Liver (tissue), 9 donors: ENCODE measurements around the gene ACOT12. TPM values are rescaled to one million over a fixed set of nuclear protein-coding genes. Genes with fewer than 3 reads are reported as not detected.

Source experiments
- DNase-seq: peaks from one replicate; pipeline ENCODE4 v3.0.0-alpha.2; 2017; ENCODE audit warnings: low spot score
- H3K27ac ChIP-seq, 2 donors: one replicate each; pipeline ENCODE4 v1.7.0; 2013; ENCODE audit warnings: inconsistent platforms in 2 of 2, low read length in 2 of 2, control low read depth in 1 of 2, low read depth in 1 of 2, mild to moderate bottlenecking in 1 of 2
- H3K27me3 ChIP-seq, 4 donors: one replicate each; pipeline versions ENCODE4 v1.6.1 to v1.7.0; 2013; ENCODE audit warnings: low read length in 3 of 4, inconsistent platforms in 1 of 4, mild to moderate bottlenecking in 1 of 4, moderate library complexity in 1 of 4; ENCODE audit not compliant: control insufficient read depth in 4 of 4, insufficient read depth in 4 of 4
- H3K36me3 ChIP-seq, 4 donors: one replicate each; pipeline versions ENCODE4 v1.6.1 to v1.7.0; 2013; ENCODE audit warnings: low read length in 3 of 4, mild to moderate bottlenecking in 3 of 4, low read depth in 1 of 4, moderate library complexity in 1 of 4; ENCODE audit not compliant: control insufficient read depth in 4 of 4, insufficient read depth in 3 of 4
- H3K4me1 ChIP-seq, 4 donors: one replicate each; pipeline versions ENCODE4 v1.6.1 to v1.7.0; 2013; ENCODE audit warnings: low read length in 3 of 4, mild to moderate bottlenecking in 3 of 4, moderate library complexity in 1 of 4; ENCODE audit not compliant: control insufficient read depth in 4 of 4, insufficient read depth in 4 of 4
- H3K4me3 ChIP-seq, 3 donors: one replicate each; pipeline versions ENCODE4 v1.6.1 to v1.7.0; 2013; ENCODE audit warnings: low read length in 3 of 3, control low read depth in 1 of 3, low read depth in 1 of 3, mild to moderate bottlenecking in 1 of 3
- H3K9ac ChIP-seq, 2 donors: one replicate each; pipeline ENCODE4 v1.7.0; 2013; ENCODE audit warnings: low read length in 2 of 2, mild to moderate bottlenecking in 2 of 2, moderate library complexity in 2 of 2, control low read depth in 1 of 2, low read depth in 1 of 2
- H3K9me3 ChIP-seq, 4 donors: one replicate each; pipeline versions ENCODE4 v1.6.1 to v1.7.0; 2013; ENCODE audit warnings: low read length in 3 of 4; ENCODE audit not compliant: control insufficient read depth in 4 of 4
- FOXA1 ChIP-seq: IDR thresholded peaks from 2 replicates; pipeline ENCODE4 v1.6.1; 2016; ENCODE audit warnings: antibody characterized with exemption
- FOXA2 ChIP-seq: IDR thresholded peaks from 2 replicates; pipeline ENCODE4 v1.6.1; 2016; ENCODE audit warnings: antibody characterized with exemption
- HNF4A ChIP-seq, 2 donors: conservative IDR thresholded peaks; 2 replicates each; pipeline ENCODE4 v1.6.1; 2016; ENCODE audit warnings: antibody characterized with exemption in 2 of 2, mild to moderate bottlenecking in 2 of 2
- JUND ChIP-seq, 2 donors: IDR thresholded peaks; 2 replicates each; pipeline ENCODE4 v1.6.1; 2016; ENCODE audit warnings: antibody characterized with exemption in 2 of 2
- NR2F2 ChIP-seq: IDR thresholded peaks from 2 replicates; pipeline ENCODE4 v1.6.1; 2016; ENCODE audit warnings: antibody characterized with exemption
- RXRA ChIP-seq, 2 donors: IDR thresholded peaks; 2 replicates each; pipeline ENCODE4 v1.6.1; 2017 to 2018; ENCODE audit warnings: antibody characterized with exemption in 2 of 2, mild to moderate bottlenecking in 1 of 2
- YY1 ChIP-seq: IDR thresholded peaks from 2 replicates; pipeline ENCODE4 v1.6.1; 2016; ENCODE audit warnings: antibody characterized with exemption, mild to moderate bottlenecking
- WGBS: extraction: QIAGEN DNeasy Blood & Tissue Kit; methylation state at CpG from one replicate; pipeline ENCODE4 v1.1.7; 2013; 5-methylcytosine and 5-hydroxymethylcytosine counted together
- polyA plus RNA-seq, 2 donors: library from polyadenylated mRNA; stranded (reverse) in 1 of 2; unstranded in 1 of 2; fragments of 200-250 nt in 1 of 2; fragments of >200 nt in 1 of 2; fragmentation: Nextera tagmentation in 1 of 2; extraction: Ambion mirVana in 1 of 2; gene quantifications; one replicate each; pipeline versions ENCODE4 v1.2.1 to v1.2.3, GENCODE V29; 2013 to 2015
- total RNA-seq, 2 donors: library from RNA; depleted of rRNA; stranded (reverse); fragments of >200 nt; gene quantifications; one replicate each; pipeline ENCODE4 v1.2.3, GENCODE V29; 2014
- TF ChIP-seq, protein P1 (sequence below): IDR thresholded peaks from 2 replicates; pipeline ENCODE4 v1.6.1; 2016; ENCODE audit warnings: antibody characterized with exemption, mild to moderate bottlenecking
- TF ChIP-seq, protein P2 (sequence below): IDR thresholded peaks from 2 replicates; pipeline ENCODE4 v1.6.1; 2016; ENCODE audit warnings: antibody characterized with exemption
- TF ChIP-seq, protein P3 (sequence below): IDR thresholded peaks from 2 replicates; pipeline ENCODE4 v1.6.1; 2016; ENCODE audit warnings: antibody characterized with exemption
- donor health status: healthy.
- donor health status: healthy.
- donor health status: healthy.
- donor health status: healthy.
- donor health status: healthy.

Gene ACOT12
- total and polyA plus RNA-seq, 4 donors = 16.9 to 76.4 (median 38.8) TPM

DNA sequence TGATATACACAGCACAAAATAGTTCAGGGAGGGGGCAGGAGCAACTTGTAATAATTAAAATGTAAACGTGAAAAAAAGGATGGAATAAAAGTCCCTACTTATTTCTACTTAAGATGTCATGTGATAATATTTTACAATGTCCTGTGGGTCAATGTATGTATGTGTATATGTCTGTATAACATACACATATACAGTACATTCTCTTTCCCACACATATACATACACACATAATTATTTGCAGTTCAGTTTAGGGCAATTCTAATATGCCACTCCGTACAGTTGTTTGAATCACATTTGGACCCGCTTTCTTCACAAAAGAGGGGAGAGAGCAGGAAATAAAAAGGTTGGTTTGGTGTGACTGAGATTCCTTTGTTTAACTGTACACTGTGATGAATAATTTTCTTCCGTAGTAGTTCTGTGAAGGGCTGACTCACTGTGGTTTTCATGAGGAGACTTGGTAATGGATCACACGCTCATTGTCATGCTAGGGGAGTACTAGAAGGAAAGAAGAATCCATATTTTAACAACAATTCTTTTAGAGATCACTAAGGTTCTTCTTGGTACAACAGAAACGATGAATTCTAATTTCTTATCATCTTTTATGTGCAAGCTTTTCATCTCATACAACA, 26.2 kb upstream of the ACOT12 start:
- TF ChIP-seq HNF4A (conservative IDR thresholded peaks at IDR 0.05) (no peak), NR2F2 (no peak), RXRA (IDR thresholded peaks at IDR 0.05) (no peak), YY1 (no peak), FOXA1 (no peak)
- TF ChIP-seq, protein P1, sequence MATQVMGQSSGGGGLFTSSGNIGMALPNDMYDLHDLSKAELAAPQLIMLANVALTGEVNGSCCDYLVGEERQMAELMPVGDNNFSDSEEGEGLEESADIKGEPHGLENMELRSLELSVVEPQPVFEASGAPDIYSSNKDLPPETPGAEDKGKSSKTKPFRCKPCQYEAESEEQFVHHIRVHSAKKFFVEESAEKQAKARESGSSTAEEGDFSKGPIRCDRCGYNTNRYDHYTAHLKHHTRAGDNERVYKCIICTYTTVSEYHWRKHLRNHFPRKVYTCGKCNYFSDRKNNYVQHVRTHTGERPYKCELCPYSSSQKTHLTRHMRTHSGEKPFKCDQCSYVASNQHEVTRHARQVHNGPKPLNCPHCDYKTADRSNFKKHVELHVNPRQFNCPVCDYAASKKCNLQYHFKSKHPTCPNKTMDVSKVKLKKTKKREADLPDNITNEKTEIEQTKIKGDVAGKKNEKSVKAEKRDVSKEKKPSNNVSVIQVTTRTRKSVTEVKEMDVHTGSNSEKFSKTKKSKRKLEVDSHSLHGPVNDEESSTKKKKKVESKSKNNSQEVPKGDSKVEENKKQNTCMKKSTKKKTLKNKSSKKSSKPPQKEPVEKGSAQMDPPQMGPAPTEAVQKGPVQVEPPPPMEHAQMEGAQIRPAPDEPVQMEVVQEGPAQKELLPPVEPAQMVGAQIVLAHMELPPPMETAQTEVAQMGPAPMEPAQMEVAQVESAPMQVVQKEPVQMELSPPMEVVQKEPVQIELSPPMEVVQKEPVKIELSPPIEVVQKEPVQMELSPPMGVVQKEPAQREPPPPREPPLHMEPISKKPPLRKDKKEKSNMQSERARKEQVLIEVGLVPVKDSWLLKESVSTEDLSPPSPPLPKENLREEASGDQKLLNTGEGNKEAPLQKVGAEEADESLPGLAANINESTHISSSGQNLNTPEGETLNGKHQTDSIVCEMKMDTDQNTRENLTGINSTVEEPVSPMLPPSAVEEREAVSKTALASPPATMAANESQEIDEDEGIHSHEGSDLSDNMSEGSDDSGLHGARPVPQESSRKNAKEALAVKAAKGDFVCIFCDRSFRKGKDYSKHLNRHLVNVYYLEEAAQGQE = no peak
- TF ChIP-seq, protein P2, sequence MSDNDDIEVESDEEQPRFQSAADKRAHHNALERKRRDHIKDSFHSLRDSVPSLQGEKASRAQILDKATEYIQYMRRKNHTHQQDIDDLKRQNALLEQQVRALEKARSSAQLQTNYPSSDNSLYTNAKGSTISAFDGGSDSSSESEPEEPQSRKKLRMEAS = no peak
- H3K4me3 ChIP-seq = no peak overlapping the region
- no peaks in the 10 kb centered on the region for H3K36me3 ChIP-seq
- DNase-seq = no peak
- no peak overlapping the region for H3K27ac ChIP-seq
- no peak overlapping the region for H3K9ac ChIP-seq
- H3K9me3 ChIP-seq = no peaks in the 10 kb centered on the region
- H3K4me1 ChIP-seq = peaks cover 2 to 20% (median 4%) of the 10 kb centered on the region in 4 donors
- 84% methylated on average over 6 of the region's 6 CpGs for WGBS
- no peaks in the 10 kb centered on the region for H3K27me3 ChIP-seq

DNA sequence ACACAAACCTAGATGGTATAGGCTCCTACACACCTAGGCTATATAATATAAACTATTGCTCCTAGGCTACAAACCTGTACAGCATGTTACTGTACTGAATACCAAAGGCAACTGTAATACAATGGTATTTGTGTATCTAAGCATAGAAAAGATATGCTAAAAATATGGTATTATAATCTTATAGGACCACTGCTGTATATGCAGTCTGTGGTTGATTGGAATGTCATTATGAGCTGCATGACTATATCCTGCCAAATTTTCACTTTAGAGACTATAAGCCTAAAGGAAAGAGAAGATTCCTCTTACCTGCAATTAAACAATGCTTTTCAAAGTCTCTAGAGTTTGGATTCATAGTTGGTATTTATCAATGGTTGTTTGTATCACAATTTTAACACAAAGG, 24.7 kb upstream of the ACOT12 start:
- TF ChIP-seq, protein P3, sequence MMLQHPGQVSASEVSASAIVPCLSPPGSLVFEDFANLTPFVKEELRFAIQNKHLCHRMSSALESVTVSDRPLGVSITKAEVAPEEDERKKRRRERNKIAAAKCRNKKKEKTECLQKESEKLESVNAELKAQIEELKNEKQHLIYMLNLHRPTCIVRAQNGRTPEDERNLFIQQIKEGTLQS = no peak
- TF ChIP-seq FOXA2 (no peak), HNF4A (conservative IDR thresholded peaks at IDR 0.05) (no peak), JUND (IDR thresholded peaks at IDR 0.05) (no peak), YY1 (no peak)
- TF ChIP-seq, protein P1 = no peak
- H3K36me3 ChIP-seq = peaks cover 0 to 3% (median 0%) of the 10 kb centered on the region in 4 donors

More for the DNA sequence above, 24.7 kb upstream of the ACOT12 start:
- no peak overlapping the region for H3K4me3 ChIP-seq
- peaks cover 0 to 12% (median 3%) of the 10 kb centered on the region in 4 donors for H3K4me1 ChIP-seq
- H3K9me3 ChIP-seq = no peaks in the 10 kb centered on the region
- no peak overlapping the region for H3K27ac ChIP-seq
- no peak for DNase-seq
- H3K27me3 ChIP-seq = no peaks in the 10 kb centered on the region
- H3K9ac ChIP-seq = no peak overlapping the region
